Activated CD4-positive, alpha-beta T cell treated with anti-CD3 and anti-CD28 coated beads for 48 hours (primary cell): ENCODE data around the gene STX2.
A peak's percentile ranks its signal among the peaks of the same experiment; 100 is the strongest.
"Not testable (repeated sequence)": the region's sequence is repeated elsewhere in the genome, so short reads cannot be mapped to it uniquely, and the experiment has no call there.

Experiments
- DNase-seq: peaks from one replicate; pipeline ENCODE4 v3.0.0-alpha.2; 2020

STX2 gene

DNA sequence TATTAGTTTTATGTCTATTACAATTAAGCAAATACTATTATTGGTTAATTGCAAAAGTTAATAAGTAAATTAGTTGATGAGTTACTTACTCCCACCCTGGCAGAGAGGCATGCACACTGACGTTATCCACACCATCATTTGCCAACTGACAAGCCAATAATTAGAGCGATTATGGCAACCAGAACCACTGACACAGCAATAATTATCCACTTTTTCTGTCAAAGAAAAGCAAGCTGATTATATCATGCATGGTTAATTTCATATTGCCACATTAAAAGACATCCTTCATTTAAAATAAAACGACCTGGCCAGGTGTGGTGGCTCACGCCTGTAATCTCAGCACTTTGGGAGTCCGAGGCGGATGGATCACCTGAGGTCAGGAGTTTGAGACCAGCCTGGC lies 43.1 kb downstream of the STX2 start:
- no peak for DNase-seq

GRCh38 chr12:130793554-130793849 lies 45.5 kb downstream of the STX2 start:
- DNase-seq: no peak

DNA sequence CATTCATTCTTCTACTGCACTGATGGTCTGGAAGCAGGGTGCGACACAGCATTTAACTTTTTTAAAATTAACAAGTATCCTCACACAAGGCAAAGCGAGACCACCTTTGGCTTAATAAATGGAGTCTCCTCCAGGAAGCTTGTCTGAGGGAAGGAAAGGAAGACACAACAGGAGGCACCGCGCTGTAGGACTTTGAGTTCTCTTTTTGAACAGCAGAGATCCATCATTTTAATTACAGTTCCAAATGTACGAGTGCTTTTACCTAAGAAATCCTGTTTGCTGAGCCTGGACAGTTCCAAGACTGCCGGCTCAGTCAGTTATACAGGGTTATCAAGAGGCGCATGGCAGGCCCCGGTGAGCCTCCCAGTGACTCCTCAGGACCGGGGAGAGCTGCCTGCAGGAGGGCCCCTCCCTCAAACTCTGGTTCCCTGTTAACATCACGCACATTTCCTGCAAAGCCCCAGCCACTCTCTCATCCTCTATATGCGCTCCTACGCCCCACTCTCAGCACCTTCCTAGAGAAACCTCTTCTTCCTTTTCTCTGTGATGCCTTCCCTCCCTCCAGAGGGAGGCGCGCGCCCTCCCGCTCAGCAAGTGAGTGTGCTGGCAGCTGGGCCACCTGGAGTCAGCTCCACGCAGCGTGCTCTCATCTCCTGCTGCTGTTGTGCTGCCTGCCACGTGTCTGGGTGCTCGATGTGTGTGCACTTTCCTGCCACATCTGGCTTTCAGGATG lies 46.1 kb downstream of the STX2 start:
- DNase-seq: no peak

- no peak for DNase-seq
Measured at GRCh38 chr12:130791629-130792028, 47.4 kb downstream of the STX2 start.

- DNase-seq: no peak
Measured at GRCh38 chr12:130788515-130788914, 50.5 kb downstream of the STX2 start.

GRCh38 chr12:130787445-130788410 lies 51.3 kb downstream of the STX2 start:
- DNase-seq: no peak

DNA sequence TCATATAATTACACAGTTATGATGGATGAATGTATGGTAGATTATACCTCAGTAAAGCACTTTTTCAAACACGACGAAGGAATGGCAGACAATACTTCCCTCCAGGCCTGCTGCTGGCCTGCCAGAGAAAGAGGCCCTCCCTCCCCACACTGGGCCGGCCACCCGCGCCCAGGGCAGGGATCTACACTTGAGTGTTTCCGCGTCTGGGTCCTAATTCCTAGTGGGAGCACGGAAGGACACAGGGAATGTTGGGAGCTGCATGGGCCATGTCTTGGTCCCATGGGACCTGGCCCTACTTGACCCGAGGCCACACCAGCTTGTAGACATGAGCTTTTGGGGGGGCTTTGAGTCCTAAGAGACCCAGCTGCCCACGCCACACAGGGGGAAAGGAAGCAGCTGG lies 52.0 kb downstream of the STX2 start:
- DNase-seq: no peak

- no peak for DNase-seq
Measured at GRCh38 chr12:130783110-130783715, 55.8 kb downstream of the STX2 start.

DNA sequence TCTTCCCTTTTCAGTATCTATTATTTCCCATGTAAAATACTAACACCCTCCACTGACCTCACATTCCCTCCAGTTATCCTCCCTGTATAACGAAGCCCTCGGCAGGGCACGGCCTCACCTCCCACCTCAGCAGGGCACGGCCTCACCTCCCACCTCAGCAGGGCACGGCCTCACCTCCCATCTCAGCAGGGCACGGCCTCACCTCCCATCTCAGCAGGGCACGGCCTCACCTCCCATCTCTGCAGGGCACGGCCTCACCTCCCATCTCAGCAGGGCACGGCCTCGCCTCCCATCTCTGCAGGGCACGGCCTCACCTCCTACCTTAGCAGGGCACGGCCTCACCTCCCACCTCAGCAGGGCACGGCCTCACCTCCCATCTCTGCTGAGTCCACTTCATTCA lies 56.8 kb downstream of the STX2 start:
- not testable (repeated sequence) for DNase-seq

DNA sequence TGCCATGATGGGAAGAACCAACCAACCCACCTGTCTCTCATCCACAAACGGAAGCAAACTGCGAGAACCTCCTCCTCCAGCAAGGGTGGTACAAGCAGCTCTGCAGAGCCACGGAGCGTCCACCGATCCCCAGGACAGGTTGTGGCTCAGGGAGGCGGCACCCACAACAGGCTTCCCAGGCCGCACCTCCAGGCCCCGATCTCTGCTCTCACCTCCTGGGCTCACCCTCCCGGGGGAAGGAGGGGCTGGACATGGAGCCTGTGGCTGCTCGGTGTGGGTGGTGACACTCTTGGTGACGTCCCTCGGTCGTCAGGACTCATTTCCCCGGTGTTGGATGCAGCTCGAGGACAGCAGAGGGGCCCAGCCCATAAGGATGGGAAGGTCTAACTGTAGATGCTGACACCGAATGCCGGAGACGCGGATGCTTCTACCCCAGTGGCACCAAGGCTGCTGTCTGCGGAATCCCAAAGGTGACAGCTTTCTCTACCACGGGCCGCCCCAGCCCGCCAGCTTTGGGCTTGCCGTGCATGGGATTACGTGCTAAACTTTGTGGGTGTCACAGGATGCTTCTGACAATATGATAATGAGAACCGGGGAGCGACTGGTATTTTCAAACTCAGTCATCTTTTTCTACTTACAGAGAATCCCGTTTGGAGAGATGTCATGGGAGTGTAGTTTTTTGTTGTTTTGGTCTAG lies 58.0 kb downstream of the STX2 start:
- DNase-seq: no peak

DNA sequence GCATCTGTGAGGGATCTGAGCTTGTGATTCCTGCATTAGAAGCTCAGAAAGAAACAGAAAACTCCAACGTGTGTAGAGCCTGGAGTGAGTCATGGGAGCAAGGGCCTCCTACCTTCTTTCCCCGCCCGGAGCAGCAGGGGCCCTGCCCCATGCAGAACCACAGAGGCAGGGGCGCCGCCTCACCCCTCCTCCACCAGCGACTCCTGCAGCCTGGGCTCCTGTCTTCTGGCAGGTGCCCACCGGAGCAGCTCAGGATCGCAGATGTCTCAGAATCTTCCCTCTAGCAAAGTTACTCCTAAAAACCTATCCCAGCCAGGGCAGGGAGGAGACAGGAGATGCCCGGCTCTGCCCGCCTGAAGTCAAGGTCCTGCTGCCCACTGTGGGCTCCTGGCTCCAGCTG lies 58.7 kb downstream of the STX2 start:
- DNase-seq: no peak

DNA sequence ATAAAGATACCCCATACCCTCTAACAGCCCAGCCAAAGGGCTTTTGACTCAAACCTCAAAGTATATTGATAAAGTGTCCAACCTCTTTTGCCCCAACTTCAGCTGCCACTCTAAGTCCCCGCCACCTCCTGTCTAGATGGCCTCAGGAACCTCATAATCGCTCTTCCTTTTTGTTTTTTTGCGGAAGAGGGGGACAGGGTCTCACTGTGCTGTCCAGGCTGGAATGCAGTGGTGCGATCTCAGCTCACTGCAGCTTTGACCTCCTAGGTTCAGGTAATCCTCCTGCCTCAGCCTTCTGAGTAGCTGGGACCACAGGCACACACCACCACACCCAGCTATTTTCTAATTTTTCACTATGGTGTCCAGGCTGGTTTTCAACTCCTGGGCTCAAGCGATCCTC lies 60.3 kb downstream of the STX2 start:
- no peak for DNase-seq

DNA sequence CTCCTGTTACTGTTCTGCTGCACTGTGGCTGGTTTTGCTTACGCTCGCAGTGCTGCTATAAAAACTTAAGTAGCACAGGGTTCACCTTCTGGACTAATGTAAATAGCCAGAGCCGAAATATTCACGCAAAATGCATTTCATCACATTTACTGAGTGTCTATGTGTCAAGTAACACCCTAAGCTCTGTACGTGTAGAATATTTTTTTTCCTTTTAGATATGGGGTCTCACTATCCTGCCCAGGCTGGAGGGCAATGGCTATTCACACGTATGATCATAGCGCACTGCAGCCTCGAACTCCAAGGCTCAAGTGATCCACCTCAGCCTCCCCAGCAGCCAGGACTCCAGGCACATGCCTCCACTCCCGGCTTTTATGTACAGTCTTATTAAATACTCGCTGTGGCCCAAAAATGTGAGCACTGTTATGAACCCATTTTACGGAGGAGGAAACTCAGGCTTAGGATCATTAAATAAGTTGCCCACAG lies 62.2 kb downstream of the STX2 start:
- no peak for DNase-seq

GRCh38 chr12:130775953-130776856 lies 62.8 kb downstream of the STX2 start:
- DNase-seq: peak; percentile 82

- no peak for DNase-seq
Measured at GRCh38 chr12:130770413-130771028, 68.5 kb downstream of the STX2 start.

GRCh38 chr12:130768120-130768519 lies 70.9 kb downstream of the STX2 start:
- no peak for DNase-seq

DNA sequence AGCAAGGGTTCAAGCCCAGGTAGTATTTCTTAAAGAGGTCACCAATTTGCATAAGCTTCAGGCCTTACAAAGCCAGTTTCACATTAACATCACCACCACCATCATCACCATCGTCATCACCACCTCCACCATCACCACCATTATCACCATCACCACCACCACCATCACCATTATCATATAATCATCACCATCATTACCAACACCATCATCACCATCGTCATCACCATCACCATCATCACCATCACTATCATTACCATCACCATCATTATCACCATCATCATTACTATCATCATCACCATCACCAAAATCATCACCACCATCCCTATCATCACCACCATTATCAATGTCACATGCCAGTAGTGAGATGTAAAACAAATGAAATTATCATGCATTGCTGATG lies 72.6 kb downstream of the STX2 start:
- DNase-seq: no peak

DNA sequence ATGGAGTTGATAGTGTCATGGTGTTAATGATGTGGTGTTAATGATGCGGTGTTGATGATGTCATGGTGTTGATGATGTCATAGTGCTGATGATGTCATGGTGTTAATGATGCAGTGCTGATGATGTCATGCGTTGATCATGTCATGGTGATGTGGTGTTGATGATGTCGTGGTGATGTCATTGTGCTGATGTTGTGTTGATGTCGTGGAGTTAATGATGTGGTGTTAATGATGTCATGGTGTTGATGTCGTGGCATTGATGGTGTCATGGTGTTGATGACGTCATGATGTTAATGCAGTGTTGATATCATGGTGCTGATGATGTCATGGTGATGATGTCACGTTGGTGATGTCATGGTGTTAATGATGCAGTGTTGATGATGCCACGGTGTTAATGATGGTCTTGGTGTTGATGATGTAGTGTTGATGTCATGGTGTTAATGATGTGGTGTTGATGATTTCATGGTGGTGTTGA lies 73.8 kb downstream of the STX2 start:
- peak; percentile 17 for DNase-seq

DNA sequence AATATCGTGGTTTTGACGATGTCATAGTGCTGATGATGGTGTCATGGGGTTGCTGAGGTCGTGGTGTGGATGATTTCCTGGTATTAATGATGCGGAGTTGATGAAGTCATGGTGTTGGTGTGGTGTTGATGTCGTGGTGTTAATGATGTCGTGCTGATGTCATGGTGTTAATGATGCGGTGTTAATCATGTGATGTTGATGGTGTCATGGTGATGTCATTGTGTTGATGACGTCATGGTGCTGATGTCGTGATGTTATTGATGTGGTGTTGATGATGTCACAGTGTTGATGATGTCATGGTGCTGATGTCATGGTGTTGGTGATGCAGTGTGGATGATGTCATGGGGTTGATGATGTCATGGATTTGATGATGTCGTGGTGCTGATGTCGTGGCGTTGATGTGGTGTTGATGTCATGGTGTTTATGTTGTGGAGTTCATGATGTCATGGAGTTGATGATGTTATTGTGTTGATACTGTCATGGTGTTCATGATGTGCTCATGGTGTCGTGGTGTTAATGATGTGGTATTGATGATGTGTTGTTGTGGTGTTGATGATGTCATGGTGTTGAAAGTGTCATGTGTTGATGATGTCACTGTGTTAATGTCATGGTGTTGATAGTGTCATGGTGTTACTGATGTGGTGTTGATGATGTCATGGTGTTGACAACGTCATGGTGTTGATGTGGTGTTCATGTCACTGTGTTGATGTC lies 74.4 kb downstream of the STX2 start:
- peak; percentile 63 for DNase-seq

DNA sequence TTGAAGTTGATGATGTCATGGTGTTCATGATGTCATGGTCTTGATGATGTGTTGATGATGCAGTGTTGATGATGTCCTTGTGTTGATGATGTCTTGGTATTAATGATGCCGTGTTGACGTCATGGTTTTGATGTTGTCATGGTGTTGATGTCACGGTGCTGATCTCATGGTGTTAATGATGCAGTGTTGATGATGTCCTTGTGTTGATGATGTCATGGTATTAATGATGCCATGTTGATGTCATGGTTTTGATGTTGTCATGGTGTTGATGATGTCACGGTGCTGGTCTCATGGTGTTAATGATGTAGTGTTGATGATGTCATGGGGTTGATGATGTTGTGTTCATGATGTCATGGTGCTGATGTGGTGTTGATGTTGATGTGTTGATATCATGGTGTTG lies 75.0 kb downstream of the STX2 start:
- peak; percentile 13 for DNase-seq

DNA sequence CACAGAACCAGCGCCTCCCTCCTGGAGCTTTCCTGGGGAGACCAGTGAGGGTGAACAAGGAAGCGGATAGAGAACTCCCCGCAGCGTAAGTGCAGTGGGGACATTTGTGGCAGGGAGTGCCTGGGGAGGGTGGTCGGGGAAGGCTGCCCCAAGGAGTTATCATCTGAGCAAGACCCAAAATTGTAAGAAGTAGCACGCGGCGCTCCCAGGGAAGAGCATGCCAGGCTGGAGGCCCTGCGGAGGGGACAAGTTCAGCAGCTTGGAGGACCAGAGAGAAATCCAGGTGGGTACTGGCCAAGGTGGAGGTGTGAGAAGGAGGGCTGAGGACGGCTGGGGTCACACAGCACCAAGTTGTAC lies 76.8 kb downstream of the STX2 start:
- DNase-seq: no peak
